Uterus (tissue), 2 donors: Measurements from ENCODE around the gene PRR23E.

Source experiments
- POLR2A ChIP-seq, 2 donors: fragments of 450-650 bp; IDR thresholded peaks; one replicate each; pipeline ENCODE4 v1.6.1; 2016; ENCODE audit warnings: antibody characterized with exemption in 2 of 2, mild to moderate bottlenecking in 1 of 2, moderate library complexity in 1 of 2
- TF ChIP-seq, protein P1 (sequence below), 4 experiments: fragments of 200-600 bp in 2 of 4; fragments of 450-650 bp in 2 of 4; sonication (generic) in 2 of 4; IDR thresholded peaks; one replicate each; pipeline ENCODE4 v1.5.1; 2016 to 2019; ENCODE audit warnings: antibody characterized with exemption in 4 of 4, mild to moderate bottlenecking in 2 of 4, moderate library complexity in 1 of 4

DNA sequence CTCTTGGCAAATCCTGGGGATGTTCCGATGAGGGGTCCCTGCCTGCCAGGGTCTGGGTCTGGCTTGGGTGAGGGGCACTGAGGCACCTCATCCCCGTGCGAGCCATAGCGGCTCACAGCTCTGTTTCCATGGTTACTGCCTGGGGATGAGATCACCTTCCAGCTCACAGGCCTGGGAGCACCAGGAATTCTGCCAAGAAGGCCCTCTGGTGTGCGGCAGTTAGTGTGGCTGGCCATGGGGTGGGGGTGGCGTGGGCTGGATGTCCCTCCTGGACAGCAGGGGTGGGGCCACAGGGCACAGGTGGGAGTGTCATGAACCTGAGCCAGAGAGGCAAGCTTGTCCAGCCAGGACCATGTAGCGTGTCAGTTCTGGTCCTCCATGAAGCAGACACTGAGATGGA lies 22.1 kb upstream of the PRR23E start:
- TF ChIP-seq, protein P1, sequence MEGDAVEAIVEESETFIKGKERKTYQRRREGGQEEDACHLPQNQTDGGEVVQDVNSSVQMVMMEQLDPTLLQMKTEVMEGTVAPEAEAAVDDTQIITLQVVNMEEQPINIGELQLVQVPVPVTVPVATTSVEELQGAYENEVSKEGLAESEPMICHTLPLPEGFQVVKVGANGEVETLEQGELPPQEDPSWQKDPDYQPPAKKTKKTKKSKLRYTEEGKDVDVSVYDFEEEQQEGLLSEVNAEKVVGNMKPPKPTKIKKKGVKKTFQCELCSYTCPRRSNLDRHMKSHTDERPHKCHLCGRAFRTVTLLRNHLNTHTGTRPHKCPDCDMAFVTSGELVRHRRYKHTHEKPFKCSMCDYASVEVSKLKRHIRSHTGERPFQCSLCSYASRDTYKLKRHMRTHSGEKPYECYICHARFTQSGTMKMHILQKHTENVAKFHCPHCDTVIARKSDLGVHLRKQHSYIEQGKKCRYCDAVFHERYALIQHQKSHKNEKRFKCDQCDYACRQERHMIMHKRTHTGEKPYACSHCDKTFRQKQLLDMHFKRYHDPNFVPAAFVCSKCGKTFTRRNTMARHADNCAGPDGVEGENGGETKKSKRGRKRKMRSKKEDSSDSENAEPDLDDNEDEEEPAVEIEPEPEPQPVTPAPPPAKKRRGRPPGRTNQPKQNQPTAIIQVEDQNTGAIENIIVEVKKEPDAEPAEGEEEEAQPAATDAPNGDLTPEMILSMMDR (IDR thresholded peaks at IDR 0.05), result no peak
- no peak for TF ChIP-seq POLR2A (IDR thresholded peaks at IDR 0.05)
